ENCODE results near the gene HMGCS2. TPM values are rescaled to one million over a fixed set of nuclear protein-coding genes. Genes with fewer than 3 reads are reported as not detected.

The HMGCS2 gene
- total RNA-seq, 4 donors from 2014 or later: 10.9 to 1,165 (median 71.0) TPM

GRCh38 chr1:119735217-119735616, 33.5 kb downstream of the HMGCS2 start:
- no peak overlapping the region for H3K4me3 ChIP-seq
- H3K9me3 ChIP-seq: no peaks in the 10 kb centered on the region
- no peak for DNase-seq
- no peaks in the 10 kb centered on the region for H3K36me3 ChIP-seq
- peaks cover 0 to 5% (median 0%) of the 10 kb centered on the region in 4 donors for H3K4me1 ChIP-seq
- H3K27me3 ChIP-seq: no peaks in the 10 kb centered on the region
- TF ChIP-seq CTCF (IDR thresholded peaks at IDR 0.05): no peak
- TF ChIP-seq POLR2A (IDR thresholded peaks at IDR 0.05): no peak
- no peak overlapping the region for H3K27ac ChIP-seq

- H3K27ac ChIP-seq: no peak overlapping the region
- H3K9me3 ChIP-seq: no peaks in the 10 kb centered on the region
- H3K4me3 ChIP-seq: no peak overlapping the region
- TF ChIP-seq POLR2A (IDR thresholded peaks at IDR 0.05) (no peak), CTCF (IDR thresholded peaks at IDR 0.05) (no peak)
- H3K27me3 ChIP-seq: no peaks in the 10 kb centered on the region
- H3K4me1 ChIP-seq: peaks cover 0 to 5% (median 0%) of the 10 kb centered on the region in 4 donors
- no peaks in the 10 kb centered on the region for H3K36me3 ChIP-seq
- no peak for DNase-seq
Measured at GRCh38 chr1:119733754-119734153, 35.0 kb downstream of the HMGCS2 start.

- TF ChIP-seq CTCF (IDR thresholded peaks at IDR 0.05) (no peak), POLR2A (IDR thresholded peaks at IDR 0.05) (no peak)
- Histone ChIP-seq H3K27me3 (no peaks in the 10 kb centered on the region), H3K4me3 (no peak overlapping the region), H3K9me3 (no peaks in the 10 kb centered on the region), H3K36me3 (no peaks in the 10 kb centered on the region), H3K27ac (no peak overlapping the region), H3K4me1 (peaks cover 0 to 5% (median 0%) of the 10 kb centered on the region in 4 donors)
- peak in 1 of 3 donors; percentile 16 for DNase-seq
Measured at GRCh38 chr1:119732465-119733168, 36.1 kb downstream of the HMGCS2 start.

GRCh38 chr1:119731741-119732430, 36.8 kb downstream of the HMGCS2 start:
- H3K27ac ChIP-seq: no peak overlapping the region
- peak in 1 of 3 donors; percentile 8 for DNase-seq
- no peaks in the 10 kb centered on the region for H3K36me3 ChIP-seq
- H3K4me1 ChIP-seq: no peaks in the 10 kb centered on the region
- no peaks in the 10 kb centered on the region for H3K27me3 ChIP-seq
- no peaks in the 10 kb centered on the region for H3K9me3 ChIP-seq
- no peak overlapping the region for H3K4me3 ChIP-seq
- no peak for TF ChIP-seq CTCF (IDR thresholded peaks at IDR 0.05)
- no peak for TF ChIP-seq POLR2A (IDR thresholded peaks at IDR 0.05)

- H3K27me3 ChIP-seq: no peaks in the 10 kb centered on the region
- no peak overlapping the region for H3K27ac ChIP-seq
- H3K36me3 ChIP-seq: no peaks in the 10 kb centered on the region
- TF ChIP-seq CTCF (IDR thresholded peaks at IDR 0.05) (no peak), POLR2A (IDR thresholded peaks at IDR 0.05) (no peak)
- no peak for DNase-seq
- H3K9me3 ChIP-seq: no peaks in the 10 kb centered on the region
- H3K4me3 ChIP-seq: no peak overlapping the region
- H3K4me1 ChIP-seq: no peaks in the 10 kb centered on the region
Measured at GRCh38 chr1:119731060-119731459, 37.6 kb downstream of the HMGCS2 start.
